Suppressor macrophage treated with lipopolysaccharide for 4 hours (primary cell): ENCODE results near the gene PHF1.
A peak's percentile ranks its signal among the peaks of the same experiment; 100 is the strongest.

Experiments
- DNase-seq: peaks from one replicate; pipeline ENCODE4 v3.0.0-alpha.2; 2020

Gene PHF1

DNA sequence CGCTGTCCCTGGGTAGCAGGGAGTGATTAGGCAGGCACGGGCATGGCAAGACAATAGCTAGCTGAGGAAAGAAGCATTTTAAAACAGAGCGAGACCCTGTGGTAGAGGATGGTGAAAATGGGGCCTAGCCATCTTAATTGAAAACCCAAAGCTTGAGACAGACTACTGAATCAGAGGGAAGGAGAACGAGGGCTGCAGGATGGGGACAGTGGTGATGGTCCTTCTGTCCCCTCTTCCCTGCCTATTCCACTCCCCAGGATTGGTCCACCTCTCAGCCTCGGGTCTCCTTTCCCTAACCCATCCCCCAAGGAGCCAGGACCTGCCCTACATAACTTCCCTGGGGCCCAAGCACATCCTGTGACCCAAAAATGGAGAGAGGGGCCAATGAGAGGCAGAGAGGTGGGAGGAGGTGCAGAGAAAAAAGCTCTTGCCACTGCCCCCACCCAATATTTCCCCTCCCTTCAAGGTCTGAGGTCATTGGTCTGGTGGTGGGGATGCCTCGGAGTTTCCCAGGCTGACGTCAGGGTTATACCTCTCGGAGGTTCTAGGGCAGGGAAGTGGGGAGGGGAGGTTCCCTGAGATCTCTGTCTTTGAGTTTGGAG is 8.0 kb downstream of the PHF1 start:
- DNase-seq = peak; percentile 21

DNA sequence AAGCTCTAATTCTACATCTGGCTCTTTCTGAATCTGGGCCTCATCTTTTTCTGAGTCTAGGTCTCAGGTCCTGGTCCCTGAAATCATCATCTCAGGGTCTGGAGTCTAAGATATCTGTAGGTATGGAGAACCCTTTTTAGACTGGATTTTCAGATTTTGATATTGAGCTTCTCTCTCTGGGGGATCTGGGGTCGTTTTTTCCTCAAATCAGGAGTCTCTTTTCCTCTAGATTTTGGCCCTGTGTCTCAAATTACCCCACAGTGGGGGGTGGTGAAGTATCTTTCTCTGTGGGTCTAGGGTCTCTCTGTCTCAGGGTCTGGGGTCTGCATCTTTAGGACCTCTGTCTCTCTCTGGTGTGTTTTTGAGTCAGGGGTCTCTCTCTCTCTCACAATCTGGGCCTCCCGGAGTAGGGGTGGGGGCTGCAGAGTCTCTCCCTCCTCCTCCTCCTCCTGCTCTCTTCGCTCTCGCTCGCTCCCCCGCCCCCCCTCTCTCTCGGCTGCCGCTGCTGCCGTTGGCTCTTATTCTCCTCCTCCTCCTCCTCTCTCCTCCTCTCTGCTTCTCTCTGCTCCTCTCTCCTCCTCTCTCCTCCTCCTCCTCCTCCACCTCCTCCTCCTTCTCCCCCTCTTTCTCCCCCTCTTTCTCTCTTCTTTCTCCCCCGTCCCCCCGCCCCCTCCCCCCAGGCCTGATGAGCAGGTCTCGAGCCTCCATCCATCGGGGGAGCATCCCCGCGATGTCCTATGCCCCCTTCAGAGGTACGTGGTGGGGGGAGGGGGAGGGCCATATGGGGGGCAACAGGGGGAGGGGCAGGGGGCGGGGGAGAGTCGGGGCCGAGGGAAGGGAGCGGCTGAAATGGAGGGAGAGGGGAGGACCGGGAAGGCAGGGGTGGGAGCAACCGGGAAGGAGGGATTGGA is 9.0 kb downstream of the PHF1 start, which contains the start of gene SYNGAP1:
TSS of gene SYNGAP1 (plus strand) at position 486 of the 911 bp plus-strand sequence. CDS start at position 686, 200 bp downstream.
- no peak for DNase-seq

DNA sequence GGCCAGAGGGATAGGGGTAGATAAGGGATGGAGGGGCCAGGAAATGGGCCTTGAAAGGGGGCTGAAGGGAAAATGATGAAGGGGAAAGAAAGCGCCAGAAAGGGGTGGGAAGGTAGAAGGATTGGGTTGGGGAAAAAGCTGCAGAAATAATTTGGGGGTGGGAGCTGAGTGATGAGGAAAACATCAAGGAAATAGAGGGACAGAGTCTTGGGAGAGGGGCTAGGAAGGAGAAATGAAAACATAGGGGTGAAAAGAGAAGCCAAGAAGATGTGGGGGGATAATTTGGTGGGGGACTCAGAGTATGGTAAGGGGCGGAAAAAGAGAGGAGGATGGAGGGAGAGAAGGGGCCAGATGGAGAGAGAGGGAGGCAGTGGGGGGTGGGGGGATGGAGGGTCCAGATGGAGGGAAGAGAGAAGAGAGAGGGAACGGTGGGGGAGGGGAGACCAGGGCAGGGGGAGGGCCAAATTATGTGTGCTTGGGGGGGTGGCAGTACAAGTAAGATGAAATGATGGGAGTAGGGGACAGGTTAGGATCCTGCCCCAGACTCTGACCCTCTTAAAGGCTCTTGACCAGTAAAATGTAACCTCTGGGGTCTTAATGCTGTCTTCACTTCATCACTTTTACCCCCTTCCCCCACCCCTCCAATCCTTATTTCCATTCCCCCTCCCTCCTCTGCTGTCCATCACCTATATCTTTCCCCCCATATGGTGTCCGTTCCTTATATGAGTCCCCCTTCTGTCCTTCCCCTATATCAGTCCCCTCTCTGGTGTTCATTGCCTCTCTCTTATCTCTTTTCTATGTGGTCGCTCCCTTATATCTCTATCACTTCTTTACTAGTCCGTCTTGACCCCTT is 9.9 kb downstream of the PHF1 start:
- DNase-seq = no peak

DNA sequence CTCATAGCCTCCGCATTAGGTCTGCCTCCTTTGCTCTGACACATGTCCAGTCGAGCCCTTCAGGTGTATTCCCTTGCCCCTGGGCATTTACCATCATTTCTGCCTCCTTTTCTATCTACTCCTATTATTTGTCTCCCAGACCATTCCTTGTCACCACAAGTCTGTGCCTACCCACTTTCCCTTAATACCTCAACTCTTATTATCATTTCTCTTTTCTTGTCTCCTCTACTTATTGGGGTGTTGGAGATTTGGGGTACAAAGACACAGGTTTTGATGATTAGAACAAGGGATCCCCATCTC is 10.5 kb downstream of the PHF1 start:
- no peak for DNase-seq

DNA sequence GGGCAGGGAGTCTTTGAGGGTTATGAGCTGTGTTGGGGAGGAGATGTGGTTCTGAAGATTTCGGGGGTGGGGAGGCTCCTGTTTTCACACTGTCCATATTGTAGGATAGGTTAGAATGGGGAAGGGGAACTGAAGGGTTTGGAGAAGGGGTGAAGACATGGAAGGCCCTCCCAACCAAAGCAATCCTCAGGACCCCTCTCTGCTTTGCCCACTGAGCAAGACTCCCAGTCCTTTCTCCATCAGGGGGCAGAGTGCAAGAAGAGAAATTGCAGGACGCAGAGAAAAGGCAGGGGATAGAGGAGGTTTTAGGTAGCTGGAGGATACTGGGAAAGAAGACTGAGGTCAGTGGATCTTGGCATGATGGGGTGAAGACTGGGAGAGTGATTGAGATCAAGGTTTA is 13.0 kb downstream of the PHF1 start:
- DNase-seq = no peak

DNA sequence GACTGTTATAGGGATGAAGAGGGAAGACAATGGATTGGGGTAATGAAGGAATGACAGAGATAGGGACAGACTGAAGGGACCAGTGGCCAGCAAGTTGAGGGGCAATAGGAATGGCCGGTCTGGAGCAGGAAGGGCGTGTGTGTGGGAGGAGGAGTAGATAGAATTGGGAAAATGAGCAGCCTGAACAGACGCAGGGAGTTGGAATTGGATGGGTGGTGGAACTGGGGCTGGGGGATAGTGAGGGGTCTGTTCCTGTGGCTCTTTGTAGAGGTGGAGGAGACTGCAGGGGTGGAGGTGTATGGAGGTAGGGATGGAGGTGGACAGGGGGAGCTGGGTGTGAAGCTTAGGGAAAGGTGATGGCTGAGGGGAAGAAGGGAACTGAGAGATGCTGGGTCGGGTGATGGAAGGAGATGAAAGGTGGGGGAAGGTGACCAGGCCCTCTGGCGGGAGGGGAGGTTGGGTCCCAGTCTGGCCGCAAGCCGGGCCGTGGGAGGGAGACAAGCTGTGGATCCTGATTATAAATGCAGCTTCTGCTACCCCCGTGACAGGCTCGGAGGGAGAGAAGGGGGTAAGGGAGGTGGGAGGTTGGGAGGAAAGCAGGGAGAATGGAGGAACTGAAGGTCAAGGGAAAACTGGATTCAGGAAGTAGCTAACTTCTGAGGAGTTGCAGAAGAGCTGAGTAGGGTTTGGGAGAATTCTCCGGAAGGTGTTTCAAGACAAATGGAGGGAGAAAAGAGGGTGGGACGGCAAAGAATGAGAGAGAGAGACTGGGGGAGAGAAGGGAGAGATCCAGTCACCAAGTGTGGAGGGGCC is 14.2 kb downstream of the PHF1 start:
- DNase-seq = no peak

DNA sequence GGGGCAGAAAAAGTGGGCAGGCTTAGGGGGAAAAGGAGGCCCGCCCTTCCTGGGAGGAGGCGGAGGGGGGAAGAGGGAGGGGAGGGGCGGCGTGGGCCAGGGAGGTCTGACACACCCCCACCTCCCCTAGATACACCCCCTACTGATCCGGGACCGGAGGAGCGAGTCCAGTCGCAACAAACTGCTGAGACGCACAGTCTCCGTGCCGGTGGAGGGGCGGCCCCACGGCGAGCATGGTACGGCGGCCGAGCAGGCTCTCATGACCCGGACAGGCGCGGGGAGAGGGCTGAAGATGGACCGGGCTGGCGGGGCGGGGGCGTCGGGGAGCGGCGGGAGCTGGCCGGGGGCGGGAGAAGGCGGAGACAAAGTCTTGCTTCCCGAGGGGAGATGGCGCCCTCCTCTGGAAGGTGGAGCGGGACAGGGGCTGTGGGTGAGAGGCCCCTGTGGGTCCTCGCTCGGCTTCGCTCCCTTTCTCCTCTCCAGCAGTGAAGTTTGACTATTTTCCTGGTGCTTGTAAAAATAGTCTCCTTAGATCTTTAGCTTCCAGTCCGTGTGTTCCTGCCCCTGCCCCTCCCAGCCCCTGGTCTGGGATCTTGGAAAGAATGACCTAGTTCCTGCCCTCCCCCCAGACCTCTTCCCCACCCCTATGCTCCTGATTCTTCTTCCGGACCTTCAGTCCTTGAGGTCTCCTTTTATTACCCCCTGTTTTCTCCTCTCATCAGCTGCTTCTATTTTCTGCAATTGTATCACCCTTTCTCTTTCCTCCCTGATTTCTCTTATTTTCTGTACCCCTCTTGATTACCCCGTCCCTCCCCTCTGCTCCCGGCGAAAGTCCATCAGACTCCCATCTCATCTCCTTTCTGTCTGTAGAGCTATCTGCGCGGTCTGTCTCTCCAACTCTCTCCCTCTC is 15.1 kb downstream of the PHF1 start:
- DNase-seq = peak; percentile 71

DNA sequence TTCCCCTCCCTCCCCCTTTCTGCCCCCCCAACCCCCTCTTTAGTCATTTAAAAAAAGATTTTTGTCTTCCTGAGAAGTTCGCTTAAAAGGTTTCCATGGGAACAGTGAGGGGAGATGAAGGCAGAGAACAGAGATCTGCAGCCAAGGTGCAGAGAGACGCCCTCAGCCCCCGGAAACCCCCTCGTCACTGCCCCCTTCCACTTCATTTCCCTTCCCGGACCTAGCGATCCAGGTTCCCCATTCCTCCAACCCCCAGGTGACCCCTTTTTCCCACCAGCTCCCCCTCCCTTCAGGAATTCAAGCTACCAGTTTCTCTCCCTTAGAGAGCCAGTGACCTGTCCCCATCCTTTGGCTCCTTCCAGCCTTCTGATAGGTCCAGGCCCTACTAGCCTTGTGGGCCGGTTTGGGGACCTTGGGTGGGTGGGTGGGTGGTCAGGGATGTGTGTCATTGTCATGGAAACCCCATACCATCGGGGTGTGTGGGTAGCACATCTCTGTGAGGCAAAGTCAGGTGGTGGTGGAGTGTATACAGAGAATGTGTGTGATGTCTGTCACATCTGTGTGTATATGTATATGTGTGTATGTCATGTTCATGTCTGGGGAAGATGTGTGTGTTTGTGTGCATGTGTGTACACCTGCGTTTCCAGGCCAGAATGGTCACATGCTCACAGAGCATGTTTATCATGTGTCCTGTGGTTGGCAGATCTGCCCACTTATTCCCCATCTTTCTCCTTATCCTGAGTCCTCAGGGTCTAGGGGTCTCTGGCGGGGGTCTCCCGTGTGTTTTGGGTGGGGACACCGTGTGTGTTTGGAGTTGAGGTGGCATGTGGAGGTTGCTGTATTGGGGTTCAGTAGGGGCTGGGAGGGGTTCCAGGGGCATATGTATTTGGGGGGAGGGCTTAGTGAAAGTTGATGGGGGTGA is 16.0 kb downstream of the PHF1 start:
- no peak for DNase-seq

DNA sequence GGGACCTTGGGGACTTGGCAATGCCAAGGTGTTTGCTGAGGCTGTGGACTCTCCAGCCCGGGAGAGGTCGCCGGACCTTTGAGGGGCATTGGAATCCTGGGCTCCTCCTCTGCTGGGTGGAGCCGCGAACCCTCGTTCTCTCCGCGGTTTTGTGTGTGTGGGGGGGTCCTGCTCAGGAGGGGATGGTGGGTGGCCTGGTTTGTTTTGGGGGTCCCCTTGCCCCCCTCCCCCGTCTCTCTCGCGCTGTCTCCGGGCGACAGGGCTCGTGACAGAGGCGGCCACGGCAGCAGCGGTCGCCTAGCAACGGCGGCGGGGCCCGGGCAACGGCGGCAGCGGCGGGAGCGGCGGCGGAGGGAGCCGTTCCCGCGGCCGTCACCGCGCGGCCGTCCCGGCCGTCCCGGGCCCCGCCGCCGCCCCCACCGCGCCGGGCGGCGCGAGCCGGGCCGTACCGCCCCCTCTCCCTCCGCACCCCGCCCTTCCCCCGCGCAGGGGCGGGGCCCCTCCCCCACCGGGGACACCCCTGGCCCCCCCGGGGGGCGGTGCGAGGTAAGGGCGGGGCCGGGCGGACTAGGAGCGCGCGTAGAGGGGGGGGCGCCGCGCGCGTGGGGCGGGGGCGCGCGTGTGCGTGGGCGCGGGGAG is 16.9 kb downstream of the PHF1 start:
- no peak for DNase-seq

DNA sequence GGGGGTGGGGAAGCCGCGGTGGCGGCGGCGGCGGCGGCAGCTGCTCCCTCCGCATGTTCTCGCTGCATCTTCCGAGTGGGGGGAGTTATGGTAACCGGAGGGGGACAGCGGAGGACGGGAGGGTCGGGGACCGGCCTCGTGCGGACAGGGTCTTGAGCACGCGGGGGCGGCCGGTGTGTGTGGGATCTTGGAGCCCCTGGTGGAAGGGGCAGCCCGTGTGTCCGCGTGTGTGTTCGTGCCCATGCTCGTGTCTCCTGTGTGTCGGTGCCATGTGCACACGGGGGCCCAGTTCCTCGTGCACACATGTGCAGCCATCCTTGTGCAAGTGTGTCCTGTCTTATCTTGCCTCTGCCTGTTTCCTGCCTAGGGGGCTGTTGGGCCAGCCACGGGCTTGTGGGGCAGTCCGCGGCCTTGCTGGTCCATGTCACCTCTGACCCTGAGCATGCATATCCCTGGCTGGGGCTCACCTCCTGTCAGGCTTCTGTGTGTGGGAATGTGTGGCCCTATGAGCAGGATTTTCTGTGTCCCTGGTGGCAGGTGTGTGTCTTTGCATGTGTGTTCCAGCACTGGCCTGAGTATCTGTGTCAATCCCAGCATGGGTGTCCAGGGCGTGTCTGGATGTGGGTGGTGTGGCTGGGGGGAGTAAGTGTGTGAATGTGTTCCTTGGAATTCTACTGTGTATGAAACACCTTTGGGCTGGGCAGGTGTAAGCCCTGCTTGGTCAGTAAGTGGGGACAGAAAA is 17.6 kb downstream of the PHF1 start:
- DNase-seq = no peak

DNA sequence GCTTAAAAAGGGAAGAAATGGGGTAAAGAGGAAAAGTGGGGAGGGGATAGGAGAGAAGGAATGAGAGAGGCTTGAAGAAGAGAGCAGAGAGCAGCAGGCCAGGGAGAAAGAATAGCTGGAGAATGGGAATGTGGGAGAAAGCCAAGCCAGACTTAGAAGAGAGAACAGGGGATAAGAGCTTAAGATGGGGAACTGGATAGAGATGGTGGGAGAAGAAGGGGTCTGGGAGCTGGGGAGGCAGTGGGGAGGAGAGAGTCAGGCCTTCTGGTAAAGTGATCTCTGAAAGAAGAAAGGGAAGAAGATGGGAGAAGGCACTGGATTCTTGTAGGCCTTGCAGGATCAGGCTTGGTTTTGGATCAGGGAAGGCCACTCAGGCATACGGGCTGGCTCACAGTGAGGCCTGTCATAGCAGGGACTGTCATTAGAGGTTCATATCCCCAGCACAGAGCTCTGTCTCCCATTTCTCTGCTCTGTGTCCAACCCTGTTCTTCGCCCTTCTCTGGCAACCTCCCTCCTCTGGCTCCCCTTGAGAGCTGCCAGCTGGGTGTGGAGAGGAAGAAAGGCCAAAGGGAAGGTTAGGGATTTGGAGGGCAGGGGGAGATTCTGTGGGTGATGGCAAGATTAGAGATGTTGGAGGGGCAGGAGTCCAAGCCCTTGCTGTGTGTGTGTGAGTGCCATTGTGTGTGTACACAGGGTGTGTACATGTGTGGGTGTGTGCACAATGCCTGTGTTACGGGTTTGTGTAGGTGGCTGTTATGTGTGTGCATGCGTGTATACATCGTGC is 18.3 kb downstream of the PHF1 start:
- DNase-seq = no peak

DNA sequence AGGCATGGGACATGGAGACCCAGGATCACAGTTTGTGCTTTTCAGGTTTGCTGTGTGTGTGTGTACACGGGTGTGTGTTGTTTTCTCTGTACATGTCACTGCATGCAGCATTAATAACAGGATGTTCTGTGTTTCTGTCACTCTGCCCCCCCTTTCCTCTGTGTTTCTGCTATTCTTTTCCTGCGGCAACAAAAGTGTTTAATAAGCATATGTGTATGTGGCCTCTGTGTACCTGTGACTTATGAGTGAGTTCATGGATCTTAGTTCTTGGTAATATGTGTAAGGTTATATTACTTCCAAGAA is 18.9 kb downstream of the PHF1 start:
- DNase-seq = no peak

DNA sequence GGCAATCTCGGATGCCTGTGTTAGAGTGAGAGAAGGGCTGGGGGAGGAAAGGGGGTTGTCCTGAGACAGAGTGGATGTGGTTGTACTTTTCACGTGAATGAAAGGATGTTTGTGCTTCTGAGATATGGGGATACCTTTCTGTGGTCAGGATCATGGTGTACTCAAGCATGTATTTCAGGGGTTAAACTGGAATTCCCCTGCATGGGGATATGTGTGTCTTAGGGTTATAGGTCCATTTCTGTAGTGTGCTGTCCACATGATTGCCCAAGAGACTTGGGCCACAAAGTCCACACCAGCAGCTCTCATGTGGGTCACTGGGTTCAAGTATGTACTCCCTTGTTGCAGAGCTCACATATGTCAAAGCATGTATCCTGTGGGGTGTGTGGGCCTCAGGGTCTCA is 19.5 kb downstream of the PHF1 start:
- DNase-seq = no peak

DNA sequence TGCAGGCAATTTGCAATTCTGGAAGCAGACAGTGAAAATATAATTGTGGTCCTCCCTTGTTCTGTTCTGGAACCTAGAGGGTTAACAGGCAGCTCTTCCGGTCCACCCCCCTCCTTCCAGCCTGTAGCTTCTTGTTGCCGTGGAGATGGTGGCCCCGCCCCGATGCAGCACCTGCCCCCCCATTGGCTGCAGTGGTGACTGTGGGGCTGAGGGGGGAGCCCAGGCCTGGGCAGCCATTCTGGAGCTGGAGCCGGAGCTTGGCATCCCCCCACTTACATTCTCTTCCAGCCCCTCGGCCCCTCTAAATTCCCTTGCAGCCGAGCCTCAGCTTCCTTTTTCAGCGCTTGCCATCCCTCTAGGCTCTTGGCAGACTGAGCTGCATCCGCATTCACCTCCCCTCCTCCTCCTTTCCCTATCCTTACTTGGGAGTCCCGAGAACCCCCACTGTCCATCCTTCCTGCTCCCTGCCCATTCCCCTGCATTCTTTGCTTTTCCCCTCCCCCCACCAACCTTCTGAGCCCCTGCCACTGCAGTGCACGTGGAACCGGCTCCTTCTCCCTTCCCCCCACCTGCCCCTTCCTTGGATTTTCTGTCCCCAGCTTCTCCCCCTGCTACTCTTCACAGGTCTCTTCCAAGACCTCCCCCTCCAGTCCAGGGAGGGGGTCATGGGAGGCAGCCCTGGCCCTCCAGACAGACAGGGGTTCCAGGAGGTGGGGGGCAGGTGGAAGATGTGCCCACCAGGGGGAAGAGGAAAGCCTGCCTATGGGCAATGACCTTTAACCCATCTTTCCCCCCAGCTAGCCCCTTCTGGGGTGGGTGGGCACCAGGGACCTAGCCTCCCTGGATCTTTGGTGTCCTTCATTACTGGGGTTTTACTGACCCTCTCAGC is 20.4 kb downstream of the PHF1 start:
- no peak for DNase-seq

DNA sequence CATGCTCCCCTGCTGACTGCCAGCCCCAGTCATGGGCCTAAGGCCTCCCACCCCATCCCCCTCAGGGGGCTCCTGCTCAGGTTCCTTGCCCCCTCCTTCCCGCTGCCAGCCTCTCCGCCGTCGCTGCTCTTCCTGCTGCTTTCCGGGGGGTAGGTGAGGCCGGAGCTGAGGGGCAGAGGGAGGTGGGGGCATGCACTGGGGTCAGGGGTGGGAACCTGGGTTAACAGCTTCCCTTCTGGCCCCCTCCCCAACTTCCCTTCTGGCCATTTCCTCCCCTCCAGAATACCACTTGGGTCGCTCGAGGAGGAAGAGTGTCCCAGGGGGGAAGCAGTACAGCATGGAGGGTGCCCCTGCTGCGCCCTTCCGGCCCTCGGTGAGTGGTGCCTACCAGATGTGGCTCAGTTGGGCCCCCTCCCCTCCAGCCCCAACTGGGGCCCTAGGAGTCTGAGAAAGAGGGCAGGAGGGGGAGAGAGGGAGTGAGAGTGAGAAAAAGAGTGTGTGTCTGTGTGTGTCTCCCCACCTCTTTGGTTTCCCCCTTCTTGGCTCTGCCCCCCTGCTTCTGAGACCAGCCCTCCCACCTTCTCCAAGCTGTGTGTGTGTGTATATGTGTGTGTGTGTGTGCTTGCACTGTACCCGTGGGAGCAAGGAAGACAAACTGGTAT is 21.2 kb downstream of the PHF1 start:
- DNase-seq = no peak

DNA sequence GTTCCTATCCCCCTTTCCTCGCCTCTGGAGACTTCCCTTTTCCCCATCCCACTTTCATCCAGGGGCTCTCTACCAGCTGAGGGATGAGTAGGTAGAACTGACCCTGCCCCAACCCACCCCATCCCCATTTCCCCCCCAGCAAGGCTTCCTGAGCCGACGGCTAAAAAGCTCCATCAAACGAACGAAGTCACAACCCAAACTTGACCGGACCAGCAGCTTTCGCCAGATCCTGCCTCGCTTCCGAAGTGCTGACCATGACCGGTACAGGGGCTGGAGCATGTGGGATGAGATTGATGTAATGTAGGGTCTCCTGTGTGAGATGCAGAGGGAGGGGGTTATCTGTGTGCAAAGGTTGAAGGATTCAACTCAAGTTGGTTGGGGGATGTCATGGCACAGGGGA is 21.7 kb downstream of the PHF1 start:
- no peak for DNase-seq

DNA sequence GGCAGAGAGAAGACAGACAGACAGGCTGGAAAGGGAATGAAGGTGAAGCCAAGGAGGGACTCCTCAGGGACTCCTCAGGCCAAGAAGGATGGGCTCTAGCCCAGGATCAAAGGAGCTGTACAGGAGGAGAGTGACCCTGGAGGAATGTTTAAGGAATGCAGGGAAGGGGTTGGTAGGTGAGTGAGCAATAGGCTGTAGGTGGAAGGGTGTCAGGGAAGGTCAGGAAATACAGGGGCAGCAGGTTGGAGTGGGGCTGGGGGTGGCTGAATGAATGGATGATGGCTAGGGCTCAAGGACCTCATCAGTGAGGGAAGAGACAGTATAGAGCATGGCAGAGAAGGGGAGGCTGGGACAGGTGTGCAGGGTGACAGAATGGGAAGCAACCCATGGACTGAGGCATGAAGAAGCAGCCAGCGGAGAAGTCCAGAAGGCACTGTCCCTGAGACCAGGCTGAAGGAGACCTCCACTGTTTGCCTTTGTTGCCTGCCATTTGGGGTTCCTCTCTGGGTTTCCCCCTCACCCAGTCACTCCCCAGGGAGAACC is 22.3 kb downstream of the PHF1 start:
- DNase-seq = no peak
